ENCODE data around the gene TSC1.
"Not testable (repeated sequence)": the region's sequence is repeated elsewhere in the genome, so short reads cannot be mapped to it uniquely, and the experiment has no call there.

The TSC1 gene

GRCh38 chr9:132944294-132945185 lies at the start of gene TSC1:
TSS of gene TSC1 (minus strand) at chr9:132944616. CDS start at chr9:132928872, 15,744 bp downstream.
- TF ChIP-seq CTCF (IDR thresholded peaks at IDR 0.05; ENCODE audit: borderline replicate concordance, control extremely low read depth, extremely low read depth, insufficient read depth, missing control alignments): no peak
- in situ Hi-C loops (cut with MboI; ENCODE audit: low sequenced_read_pairs, unreplicated experiment): no loop called here
- DNase-seq (ENCODE audit: low spot score): peak; percentile 97

DNA sequence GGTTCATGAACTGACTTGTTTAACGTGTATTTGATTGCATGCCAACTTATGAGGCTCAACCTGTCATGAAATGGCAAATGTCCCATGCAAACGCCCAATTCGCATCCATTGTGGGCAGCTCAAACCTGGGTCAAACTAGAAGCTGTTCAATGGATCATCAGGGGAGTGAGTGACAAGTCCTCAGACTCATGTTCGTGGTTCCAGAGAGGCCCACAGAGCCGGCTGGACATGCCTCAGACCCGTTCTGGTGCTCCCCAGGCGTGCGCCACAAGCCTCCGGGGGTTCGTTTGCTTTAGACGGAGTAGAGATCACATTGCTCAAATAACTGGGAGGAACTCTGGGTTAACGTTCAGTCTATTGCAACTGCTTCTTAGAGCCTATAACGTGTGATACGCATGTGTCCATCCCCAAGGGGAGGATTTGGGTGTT lies 49.1 kb upstream of the TSC1 start:
- no peak for TF ChIP-seq CTCF (IDR thresholded peaks at IDR 0.05; ENCODE audit: borderline replicate concordance, control extremely low read depth, extremely low read depth, insufficient read depth, missing control alignments)
- in situ Hi-C loops (cut with MboI; ENCODE audit: low sequenced_read_pairs, unreplicated experiment): no loop called here
- no peak for DNase-seq (ENCODE audit: low spot score)

- TF ChIP-seq CTCF (IDR thresholded peaks at IDR 0.05; ENCODE audit: borderline replicate concordance, control extremely low read depth, extremely low read depth, insufficient read depth, missing control alignments): no peak
- in situ Hi-C loops (cut with MboI; ENCODE audit: low sequenced_read_pairs, unreplicated experiment): no loop called here
- DNase-seq (ENCODE audit: low spot score): no peak
Measured at GRCh38 chr9:132991351-132992300, 47.2 kb upstream of the TSC1 start.

GRCh38 chr9:132990781-132991180 lies 46.4 kb upstream of the TSC1 start:
- no peak for TF ChIP-seq CTCF (IDR thresholded peaks at IDR 0.05; ENCODE audit: borderline replicate concordance, control extremely low read depth, extremely low read depth, insufficient read depth, missing control alignments)
- in situ Hi-C loops (cut with MboI; ENCODE audit: low sequenced_read_pairs, unreplicated experiment): no loop called here
- no peak for DNase-seq (ENCODE audit: low spot score)

- DNase-seq (ENCODE audit: low spot score); in situ Hi-C loops (cut with MboI; ENCODE audit: low sequenced_read_pairs, unreplicated experiment): not testable (repeated sequence)
Measured at GRCh38 chr9:132989998-132990557, 45.7 kb upstream of the TSC1 start.

GRCh38 chr9:132989414-132989996 lies 45.1 kb upstream of the TSC1 start:
- DNase-seq (ENCODE audit: low spot score): no peak
- in situ Hi-C loops (cut with MboI; ENCODE audit: low sequenced_read_pairs, unreplicated experiment): no loop called here
- no peak for TF ChIP-seq CTCF (IDR thresholded peaks at IDR 0.05; ENCODE audit: borderline replicate concordance, control extremely low read depth, extremely low read depth, insufficient read depth, missing control alignments)
